ENCODE results near the gene SORBS2. TPM values are rescaled to one million over a fixed set of nuclear protein-coding genes. Genes with fewer than 3 reads are reported as not detected.

Gene SORBS2
- total RNA-seq, 1 donor = under 0.01 TPM

DNA sequence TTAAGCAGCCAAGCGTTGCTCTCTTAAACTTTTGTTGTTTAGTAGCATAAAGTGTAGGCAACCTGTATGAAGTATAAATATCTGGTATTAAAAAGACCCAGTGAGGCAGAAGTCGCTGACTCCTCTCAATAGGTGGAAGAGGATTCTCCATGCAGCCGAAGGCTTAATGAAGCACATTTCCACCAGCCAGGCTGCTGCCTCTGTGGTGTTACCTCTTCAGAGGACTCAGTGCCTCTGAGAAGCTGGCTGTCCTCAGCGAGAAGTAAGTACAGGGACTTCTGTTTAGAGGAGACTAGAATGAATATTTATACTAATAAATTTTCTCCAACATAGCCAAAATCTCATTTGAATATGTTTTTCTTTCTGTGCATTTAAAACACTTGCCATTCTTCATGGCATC, 6.0 kb downstream of the SORBS2 start:
- no peak for DNase-seq (ENCODE audit: low read depth in 2 of 3, low spot score in 2 of 3)

- DNase-seq (ENCODE audit: low read depth in 2 of 3, low spot score in 2 of 3) = no peak
These were observed 6.7 kb downstream of the SORBS2 start for GRCh38 chr4:185805262-185805802.

- DNase-seq (ENCODE audit: low read depth in 2 of 3, low spot score in 2 of 3) = no peak
These were observed 9.0 kb downstream of the SORBS2 start for GRCh38 chr4:185803022-185803421.

- no peak for DNase-seq (ENCODE audit: low read depth in 2 of 3, low spot score in 2 of 3)
These were observed 10.5 kb downstream of the SORBS2 start for GRCh38 chr4:185801471-185801870.

DNA sequence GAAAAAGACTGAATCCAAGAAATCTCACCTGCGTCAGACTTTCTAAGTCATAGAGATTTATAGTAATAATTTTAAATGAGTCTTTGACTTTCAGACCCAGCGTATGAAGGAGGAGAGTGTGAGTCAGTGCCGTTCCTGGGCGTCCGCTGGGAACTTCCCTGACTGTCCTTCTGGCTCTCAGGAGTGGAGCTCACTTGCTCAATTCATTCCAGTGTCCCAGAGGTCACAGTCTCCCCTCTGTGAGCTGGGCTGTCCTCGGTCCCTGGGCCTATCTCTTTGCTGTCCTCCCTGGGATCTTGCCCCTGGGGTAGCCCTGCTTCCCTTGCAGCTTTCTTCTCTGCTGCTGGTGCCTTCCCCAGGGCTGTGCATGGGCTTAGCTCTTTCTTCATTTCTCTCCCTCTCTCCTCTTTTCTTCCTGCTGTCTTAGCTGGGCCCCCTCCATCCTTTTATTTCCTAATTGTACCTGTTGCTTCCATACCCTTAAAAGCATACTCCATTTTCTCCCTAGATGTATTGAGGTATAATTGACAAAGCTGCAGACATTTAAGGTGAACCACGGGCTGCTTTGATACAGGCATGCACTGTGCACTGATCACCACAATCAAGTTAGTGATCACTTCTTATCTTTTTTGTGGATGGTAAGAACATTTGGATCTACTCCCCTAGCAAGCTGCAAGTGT, 11.6 kb downstream of the SORBS2 start:
- no peak for DNase-seq (ENCODE audit: low read depth in 2 of 3, low spot score in 2 of 3)

- no peak for DNase-seq (ENCODE audit: low read depth in 2 of 3, low spot score in 2 of 3)
These were observed 12.6 kb downstream of the SORBS2 start for GRCh38 chr4:185799442-185799841.

DNA sequence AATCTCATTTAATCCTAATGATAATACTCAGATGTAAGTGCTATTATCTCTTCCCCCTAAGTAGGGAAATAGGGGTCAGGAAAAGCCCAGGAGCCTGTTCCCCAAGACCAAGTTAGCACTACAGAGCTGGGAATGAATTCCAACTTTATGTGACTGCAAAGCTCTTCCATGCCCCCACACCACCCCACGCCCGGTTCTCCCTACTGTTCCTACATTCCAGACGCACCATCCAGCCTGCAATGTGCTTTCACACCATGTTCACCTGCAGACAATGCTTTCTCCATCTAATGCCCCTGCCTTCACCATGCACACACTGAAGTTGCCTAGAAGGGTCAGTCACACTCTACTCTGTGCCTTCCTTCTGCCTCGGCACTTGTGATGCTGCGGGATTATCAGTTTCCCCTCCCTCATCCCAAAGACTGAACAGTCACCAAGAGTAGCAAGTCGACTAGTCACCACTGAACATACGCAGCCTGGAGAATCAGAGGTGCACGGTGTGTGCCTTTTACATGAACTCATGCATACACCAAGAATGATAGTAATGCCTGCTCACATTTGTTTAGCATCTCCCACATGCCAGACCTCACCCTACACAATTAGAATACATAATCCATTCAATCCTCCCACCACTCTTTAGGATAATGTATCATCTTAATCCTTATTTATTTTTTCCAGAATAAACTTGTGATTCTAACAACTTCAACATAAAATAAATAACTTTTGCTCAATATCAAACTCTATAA, 14.2 kb downstream of the SORBS2 start:
- no peak for DNase-seq (ENCODE audit: low read depth in 2 of 3, low spot score in 2 of 3)

DNA sequence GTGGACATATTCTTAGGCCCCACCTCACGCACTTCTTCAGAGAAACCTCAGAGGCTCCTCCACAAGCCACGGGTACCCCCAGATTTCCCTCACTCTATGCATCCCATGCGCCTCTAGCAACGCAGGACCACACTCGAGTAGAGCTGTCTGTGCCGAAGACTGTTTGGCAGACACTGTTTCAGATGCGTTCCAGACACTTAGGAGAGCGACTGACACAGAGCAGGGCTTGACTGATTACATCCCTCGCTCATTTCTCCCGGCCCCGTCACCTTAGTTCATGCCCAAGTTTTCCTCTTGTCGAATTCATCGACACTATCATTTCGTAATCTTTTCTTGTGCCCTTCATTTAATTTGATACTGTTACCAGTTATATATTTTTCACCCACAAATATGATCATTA, 15.0 kb downstream of the SORBS2 start:
- DNase-seq (ENCODE audit: low read depth in 2 of 3, low spot score in 2 of 3) = no peak

DNA sequence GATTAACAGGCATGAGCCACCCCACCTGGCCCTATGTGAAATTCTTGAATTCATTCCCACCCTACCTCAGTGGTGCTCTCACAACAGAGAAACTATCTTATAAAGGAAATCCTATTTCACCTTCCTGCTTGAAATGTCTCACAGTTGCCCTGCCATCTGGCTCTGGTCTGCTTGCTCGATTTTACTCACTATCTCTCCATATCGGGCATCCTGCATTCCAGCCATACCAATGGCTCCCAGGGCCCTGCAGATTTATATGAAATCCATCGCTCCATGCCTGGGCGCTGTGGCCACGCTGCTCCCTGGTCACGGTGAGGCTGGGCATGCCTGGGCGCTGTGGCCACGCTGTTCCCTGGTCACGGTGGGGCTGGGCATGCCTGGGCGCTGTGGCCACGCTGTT, 15.8 kb downstream of the SORBS2 start:
- DNase-seq (ENCODE audit: low read depth in 2 of 3, low spot score in 2 of 3) = no peak

- no peak for DNase-seq (ENCODE audit: low read depth in 2 of 3, low spot score in 2 of 3)
These were observed 17.4 kb downstream of the SORBS2 start for GRCh38 chr4:185794637-185795036.

- DNase-seq (ENCODE audit: low read depth in 2 of 3, low spot score in 2 of 3) = no peak
These were observed 18.3 kb downstream of the SORBS2 start for GRCh38 chr4:185793716-185794115.

DNA sequence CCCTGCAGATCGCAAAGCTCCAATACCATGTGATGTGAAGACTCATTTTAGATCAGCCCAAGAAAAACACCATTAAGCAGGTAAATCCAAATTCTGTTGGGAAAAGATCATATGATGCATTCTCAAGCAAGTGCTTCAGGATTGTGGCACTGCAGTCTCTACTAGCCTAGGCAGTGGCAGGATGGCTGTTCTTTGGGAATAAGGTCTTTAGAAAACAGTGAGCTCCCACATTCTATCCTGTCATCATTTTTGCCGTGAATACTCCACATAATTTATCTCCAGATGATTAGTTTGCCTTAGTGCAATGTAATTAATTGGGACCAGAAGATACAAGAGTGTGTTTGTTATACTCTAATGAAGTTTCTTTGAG, 18.9 kb downstream of the SORBS2 start:
- DNase-seq (ENCODE audit: low read depth in 2 of 3, low spot score in 2 of 3) = no peak

DNA sequence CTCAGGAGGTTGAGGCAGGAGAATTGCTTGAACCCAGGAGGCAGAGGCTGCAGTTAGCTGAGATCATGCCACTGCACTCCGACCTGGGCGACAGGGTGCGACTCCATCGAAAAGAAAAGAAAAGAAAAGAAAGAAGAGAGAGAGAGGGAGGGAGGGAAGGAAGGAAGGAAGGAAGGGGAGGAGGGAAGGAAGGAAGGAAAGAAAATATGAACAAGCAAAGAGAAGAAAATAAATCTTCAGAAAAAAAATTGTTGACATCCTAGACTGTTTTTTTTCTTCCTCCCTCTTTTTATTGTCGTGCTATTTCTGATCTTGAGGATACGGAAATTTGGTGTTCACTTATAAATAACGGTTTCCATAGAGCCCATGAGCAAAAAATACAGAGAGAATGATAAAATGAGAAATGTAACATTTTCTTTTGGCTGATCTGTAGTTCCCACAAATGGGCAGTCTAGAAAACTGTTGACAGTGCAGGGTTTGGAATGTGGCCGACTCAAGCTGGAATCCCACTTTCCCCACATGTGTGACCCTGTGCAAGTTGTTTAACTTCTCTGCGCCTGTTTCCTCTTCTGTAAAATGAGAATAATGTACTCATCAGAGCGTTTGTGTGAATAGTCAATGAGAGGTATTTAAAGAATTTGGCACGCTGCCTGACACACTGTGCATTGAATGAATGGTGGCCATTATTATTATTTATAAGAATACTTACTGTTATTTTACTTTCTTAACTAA, 19.4 kb downstream of the SORBS2 start:
- no peak for DNase-seq (ENCODE audit: low read depth in 2 of 3, low spot score in 2 of 3)

DNA sequence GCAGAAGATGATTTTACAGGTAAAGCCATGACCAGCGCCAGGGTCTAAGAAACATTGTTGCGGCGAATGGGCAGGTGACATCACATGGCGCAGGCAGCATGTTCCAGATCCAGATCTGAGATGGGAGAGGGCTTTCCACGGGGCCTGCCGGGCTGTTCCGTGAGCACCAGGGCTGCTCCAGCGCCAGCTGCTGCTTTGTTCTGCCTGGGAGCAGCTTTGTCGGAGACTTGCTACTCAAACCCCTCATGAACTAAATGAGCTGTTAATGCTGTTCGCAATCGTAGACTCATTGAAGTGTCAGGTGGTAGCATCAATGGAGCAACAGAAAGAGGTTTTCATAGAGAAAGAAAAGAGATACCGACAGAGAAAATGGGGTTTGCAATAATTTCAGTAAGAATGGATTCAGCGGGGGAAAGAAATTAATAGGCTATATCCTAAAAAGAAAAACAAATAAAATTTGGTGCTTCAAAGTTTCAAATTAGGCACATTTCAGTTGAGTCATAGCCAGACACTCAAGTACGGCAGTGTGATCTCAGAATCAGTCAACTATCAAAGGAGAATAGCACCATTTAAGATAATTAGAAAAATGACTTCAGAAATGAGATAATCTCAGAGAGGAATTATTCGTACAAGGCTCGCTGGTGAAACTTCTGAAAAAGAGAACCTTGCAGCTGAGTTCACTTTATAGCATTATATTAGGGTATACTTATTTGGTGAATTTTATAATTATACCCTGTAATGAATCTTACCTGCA, 23.9 kb downstream of the SORBS2 start:
- DNase-seq (ENCODE audit: low read depth in 2 of 3, low spot score in 2 of 3) = no peak

DNA sequence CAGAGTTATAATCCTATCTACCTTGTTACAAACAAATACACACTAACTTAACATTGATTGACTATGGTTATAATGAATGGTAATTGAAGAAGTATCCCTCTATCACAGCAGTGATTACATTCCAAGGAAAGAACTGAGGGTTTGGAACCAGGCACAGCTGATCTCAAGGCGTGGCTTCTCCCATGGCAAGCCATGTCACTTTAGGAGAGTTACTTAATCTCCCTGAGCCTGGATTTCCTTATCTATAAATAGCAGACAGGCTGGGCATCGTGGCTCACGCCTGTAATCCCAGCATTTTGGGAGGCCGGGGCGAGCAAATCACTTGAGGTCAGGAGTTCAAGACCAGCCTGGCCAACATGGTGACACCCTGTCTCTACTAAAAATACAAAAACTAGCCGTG, 25.6 kb downstream of the SORBS2 start:
- DNase-seq (ENCODE audit: low read depth in 2 of 3, low spot score in 2 of 3) = no peak

DNA sequence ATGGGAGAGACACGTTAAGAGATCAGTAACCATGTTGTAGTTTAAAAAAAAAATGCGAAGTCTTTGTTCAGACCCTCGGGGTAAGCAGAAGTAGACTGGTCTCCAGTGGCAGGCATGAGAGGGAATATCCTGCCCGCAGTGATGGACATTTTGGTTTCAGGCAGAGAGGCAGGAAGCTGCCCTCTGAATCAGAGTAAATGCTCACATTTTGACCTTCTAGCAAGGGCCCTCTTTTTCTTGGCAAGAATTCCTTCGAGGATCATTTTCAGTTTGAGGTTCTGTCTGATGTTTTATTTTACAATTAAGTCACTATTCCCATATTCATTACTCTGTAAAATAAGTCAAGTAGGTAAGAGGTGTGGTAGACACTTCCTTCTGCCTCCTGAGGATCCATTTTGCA, 28.4 kb downstream of the SORBS2 start:
- DNase-seq (ENCODE audit: low read depth in 2 of 3, low spot score in 2 of 3) = no peak

DNA sequence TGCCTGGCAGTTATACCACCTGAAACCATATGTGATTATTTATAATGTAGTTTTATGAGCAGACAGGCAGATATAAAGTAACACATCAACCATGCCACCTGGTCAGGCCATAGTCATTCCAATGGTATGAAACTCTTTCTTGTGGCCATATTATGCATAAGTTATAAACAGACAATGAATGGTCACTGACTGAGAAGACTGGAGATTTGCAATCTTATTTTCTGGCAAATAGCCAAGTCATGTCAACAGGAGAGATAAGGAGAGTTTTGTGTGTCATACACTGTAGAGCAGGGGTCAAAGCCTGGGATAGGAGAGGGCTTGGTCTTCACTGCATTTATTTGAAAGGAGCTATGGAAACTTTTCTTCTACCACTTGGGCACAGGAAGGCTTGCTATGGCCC, 29.5 kb downstream of the SORBS2 start:
- no peak for DNase-seq (ENCODE audit: low read depth in 2 of 3, low spot score in 2 of 3)

DNA sequence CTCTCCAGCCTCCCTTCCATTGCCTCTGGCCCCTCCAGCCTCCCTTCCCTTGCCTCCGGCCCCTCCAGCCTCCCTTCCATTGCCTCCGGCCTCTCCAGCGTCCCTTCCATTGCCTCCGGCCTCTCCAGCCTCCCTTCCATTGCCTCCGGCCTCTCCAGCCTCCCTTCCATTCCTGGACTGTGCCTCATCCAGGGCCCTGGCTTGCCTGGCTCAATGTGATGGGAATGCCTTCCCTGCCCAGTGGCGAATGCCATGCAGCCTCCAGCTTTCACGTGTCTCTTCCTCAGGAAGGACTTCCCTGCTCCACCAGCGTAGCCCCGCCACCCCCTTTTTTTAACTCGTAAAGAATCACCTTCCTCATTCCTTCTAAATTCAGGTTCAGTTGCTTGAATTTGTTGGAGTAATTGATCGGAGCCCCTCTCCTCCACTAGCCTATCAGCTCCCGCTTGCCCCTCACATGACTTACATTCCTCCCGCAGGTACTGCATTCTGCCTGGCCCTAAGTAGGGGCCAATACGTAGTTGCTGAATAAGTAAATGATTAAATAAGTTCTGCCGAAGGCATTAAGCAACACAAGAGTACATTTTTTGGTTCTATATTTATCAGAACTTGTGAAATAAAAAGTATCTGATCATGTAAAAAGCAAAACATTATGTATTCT, 30.3 kb downstream of the SORBS2 start:
- DNase-seq (ENCODE audit: low read depth in 2 of 3, low spot score in 2 of 3) = no peak

DNA sequence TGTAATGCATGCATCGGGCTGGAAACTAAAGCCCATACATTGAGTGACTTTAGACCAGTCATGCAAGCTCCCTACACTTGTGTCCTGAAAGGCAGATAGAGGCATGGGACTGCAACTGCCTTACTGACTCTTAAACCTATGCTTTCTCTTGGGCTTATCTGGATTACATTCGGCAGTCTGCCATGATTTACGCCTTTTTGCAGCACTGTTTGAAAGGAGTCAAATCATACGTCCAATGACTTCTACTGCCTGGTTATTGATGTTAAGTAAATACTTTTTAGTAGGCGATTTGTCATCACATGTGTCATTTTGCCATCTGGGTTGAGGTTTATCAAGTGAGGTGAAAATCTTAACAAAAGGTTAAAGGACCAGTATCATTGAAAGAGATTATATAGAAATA, 31.5 kb downstream of the SORBS2 start:
- no peak for DNase-seq (ENCODE audit: low read depth in 2 of 3, low spot score in 2 of 3)

DNA sequence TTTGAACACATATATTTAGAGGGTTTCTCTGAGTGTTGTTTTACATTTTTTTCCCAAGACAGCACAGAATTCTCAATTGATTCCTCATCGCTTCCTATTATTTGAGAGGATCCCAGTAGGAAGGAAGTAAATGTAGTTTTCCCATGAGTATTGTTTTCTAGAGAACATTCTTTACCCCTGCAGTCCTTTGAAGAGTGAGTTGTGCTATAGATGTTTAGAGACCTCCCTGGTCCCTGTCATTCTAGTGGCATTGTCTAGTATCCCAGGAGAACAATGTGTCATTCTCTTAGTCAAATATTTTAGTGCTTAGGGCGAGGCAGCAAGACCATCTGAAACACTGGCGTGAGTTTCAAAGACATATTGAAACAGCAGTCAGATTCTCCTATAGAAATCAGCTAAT, 32.5 kb downstream of the SORBS2 start:
- no peak for DNase-seq (ENCODE audit: low read depth in 2 of 3, low spot score in 2 of 3)

Measured in hematopoietic multipotent progenitor cell (in vitro differentiated cells).